Astrocyte (in vitro differentiated cells and primary cell): ENCODE measurements around the gene PSKH1. TPM values are rescaled to one million over a fixed set of nuclear protein-coding genes. Genes with fewer than 3 reads are reported as not detected.

ENCODE experiments used
- DNase-seq: peaks from one replicate; pipeline ENCODE4 v3.0.0-alpha.2; 2010; ENCODE audit warnings: low read depth
- FAIRE-seq: peaks from 2 replicates; lab custom pipeline; 2011; peaks lifted over from hg19 to GRCh38; lab: Jason Lieb, UNC
- H2AFZ ChIP-seq: 2 replicates; pipeline ENCODE4 v1.6.0; 2012; ENCODE audit warnings: low read depth, low read length, inconsistent platforms
- H3K27ac ChIP-seq: 2 replicates; pipeline ENCODE4 v1.5.1; 2011; ENCODE audit warnings: low read depth, low read length, inconsistent platforms
- H3K27me3 ChIP-seq: 2 replicates; pipeline ENCODE4 v1.6.0; 2011; ENCODE audit warnings: low read length, inconsistent platforms; ENCODE audit not compliant: insufficient read depth
- H3K36me3 ChIP-seq: 2 replicates; pipeline ENCODE4 v1.5.1; 2011; ENCODE audit warnings: low read length, inconsistent platforms; ENCODE audit not compliant: insufficient read depth
- H3K4me1 ChIP-seq: 2 replicates; pipeline ENCODE4 v1.5.1; 2011; ENCODE audit warnings: low read length, inconsistent platforms; ENCODE audit not compliant: insufficient read depth
- H3K4me2 ChIP-seq: 2 replicates; pipeline ENCODE4 v1.6.0; 2012; ENCODE audit warnings: low read length, inconsistent platforms
- H3K4me3 ChIP-seq: 2 replicates; pipeline ENCODE4 v1.5.1; 2011; ENCODE audit warnings: low read depth, mild to moderate bottlenecking, low read length, inconsistent platforms; ENCODE audit not compliant: insufficient read depth
- H3K79me2 ChIP-seq: 2 replicates; pipeline ENCODE4 v1.6.0; 2012; ENCODE audit warnings: mild to moderate bottlenecking, low read length, inconsistent platforms; ENCODE audit not compliant: insufficient read depth
- H3K9ac ChIP-seq: 2 replicates; pipeline ENCODE4 v1.6.0; 2012; ENCODE audit warnings: mild to moderate bottlenecking, low read length, inconsistent platforms
- H3K9me3 ChIP-seq: 2 replicates; pipeline ENCODE4 v1.5.1; 2012; ENCODE audit warnings: low read depth, mild to moderate bottlenecking, low read length, inconsistent platforms; ENCODE audit not compliant: insufficient read depth
- H4K20me1 ChIP-seq: 2 replicates; pipeline ENCODE4 v1.6.0; 2012; ENCODE audit warnings: low read length, inconsistent platforms; ENCODE audit not compliant: insufficient read depth
- H3K27ac Mint-ChIP-seq: one replicate; pipeline ENCODE4 v1.8.0; 2021; ENCODE audit warnings: mild to moderate bottlenecking, mixed read lengths; ENCODE audit not compliant: unreplicated experiment
- H3K27me3 Mint-ChIP-seq: one replicate; pipeline ENCODE4 v1.8.0; 2021; ENCODE audit warnings: low read depth, mixed read lengths; ENCODE audit not compliant: unreplicated experiment
- H3K36me3 Mint-ChIP-seq: one replicate; pipeline ENCODE4 v1.8.0; 2021; ENCODE audit warnings: low read depth, mixed read lengths; ENCODE audit not compliant: unreplicated experiment
- H3K4me1 Mint-ChIP-seq: one replicate; pipeline ENCODE4 v1.8.0; 2021; ENCODE audit warnings: low read depth, mixed read lengths; ENCODE audit not compliant: unreplicated experiment
- H3K4me3 Mint-ChIP-seq: one replicate; pipeline ENCODE4 v1.8.0; 2021; ENCODE audit warnings: mild to moderate bottlenecking, moderate library complexity, mixed read lengths; ENCODE audit not compliant: unreplicated experiment
- H3K9me3 Mint-ChIP-seq: one replicate; pipeline ENCODE4 v1.8.0; 2021; ENCODE audit warnings: mild to moderate bottlenecking, mixed read lengths; ENCODE audit not compliant: unreplicated experiment
- CTCF ChIP-seq: IDR thresholded peaks from 2 replicates; pipeline ENCODE4 v1.5.1; 2011; ENCODE audit warnings: low read depth, mild to moderate bottlenecking, inconsistent platforms, low read length, moderate library complexity; ENCODE audit not compliant: insufficient read depth
- EZH2 ChIP-seq: IDR thresholded peaks from 2 replicates; pipeline ENCODE4 v1.6.1; 2012; ENCODE audit warnings: mild to moderate bottlenecking, low read length, inconsistent platforms; ENCODE audit not compliant: insufficient read depth
- total RNA-seq: library from RNA; stranded (reverse); gene quantifications from 2 replicates; pipeline ENCODE4 v1.2.1, GENCODE V29; 2021

PSKH1 gene
- total RNA-seq, 1 donor from 2014 or later = 27.3 TPM

- H3K36me3 Mint-ChIP-seq = peaks cover 26% of the 10 kb centered on the region
- Histone ChIP-seq H3K4me2 (no peak overlapping the region), H2AFZ (no peak overlapping the region), H3K27me3 (no peaks in the 10 kb centered on the region), H4K20me1 (peaks cover 96% of the 10 kb centered on the region), H3K9ac (no peak overlapping the region), H3K27ac (no peak overlapping the region), H3K9me3 (no peaks in the 10 kb centered on the region), H3K79me2 (peaks cover 98% of the 10 kb centered on the region), H3K4me3 (no peak overlapping the region), H3K36me3 (peaks cover 34% of the 10 kb centered on the region), H3K4me1 (peaks cover 45% of the 10 kb centered on the region)
- H3K4me1 Mint-ChIP-seq = peaks cover 29% of the 10 kb centered on the region
- no peak overlapping the region for H3K4me3 Mint-ChIP-seq
- DNase-seq = no peak
- TF ChIP-seq EZH2 (no peak), CTCF (no peak)
- no peak for FAIRE-seq
- no peaks in the 10 kb centered on the region for H3K27me3 Mint-ChIP-seq
- no peaks in the 10 kb centered on the region for H3K9me3 Mint-ChIP-seq
- no peak overlapping the region for H3K27ac Mint-ChIP-seq
These were observed 70.2 kb downstream of the PSKH1 start for GRCh38 chr16:67963292-67963661.

- Mint-ChIP-seq H3K4me1 (peaks cover 29% of the 10 kb centered on the region), H3K4me3 (no peak overlapping the region), H3K27ac (no peak overlapping the region), H3K9me3 (no peaks in the 10 kb centered on the region), H3K27me3 (no peaks in the 10 kb centered on the region), H3K36me3 (peaks cover 21% of the 10 kb centered on the region)
- Histone ChIP-seq H3K27me3 (no peaks in the 10 kb centered on the region), H3K4me2 (peak overlapping the region; percentile 25), H2AFZ (no peak overlapping the region), H3K27ac (no peak overlapping the region), H3K4me3 (no peak overlapping the region), H3K9ac (no peak overlapping the region), H3K79me2 (peaks cover 94% of the 10 kb centered on the region), H3K9me3 (no peaks in the 10 kb centered on the region), H3K4me1 (peaks cover 48% of the 10 kb centered on the region), H3K36me3 (peaks cover 29% of the 10 kb centered on the region), H4K20me1 (peaks cover 91% of the 10 kb centered on the region)
- TF ChIP-seq CTCF = no peak
- DNase-seq (no peak), FAIRE-seq (no peak)
These were observed 70.7 kb downstream of the PSKH1 start for GRCh38 chr16:67963662-67964321.

- peaks cover 48% of the 10 kb centered on the region for H3K4me1 ChIP-seq
These were observed 71.5 kb downstream of the PSKH1 start for GRCh38 chr16:67964477-67965131.

More at GRCh38 chr16:67964477-67965131, 71.5 kb downstream of the PSKH1 start:
- FAIRE-seq = no peak
- H3K36me3 Mint-ChIP-seq = peaks cover 19% of the 10 kb centered on the region
- Histone ChIP-seq H3K79me2 (peaks cover 86% of the 10 kb centered on the region), H3K4me3 (no peak overlapping the region), H2AFZ (no peak overlapping the region), H3K4me2 (peak overlapping the region; percentile 25), H4K20me1 (peaks cover 83% of the 10 kb centered on the region), H3K27ac (no peak overlapping the region), H3K9me3 (no peaks in the 10 kb centered on the region), H3K36me3 (peaks cover 25% of the 10 kb centered on the region), H3K27me3 (no peaks in the 10 kb centered on the region), H3K9ac (no peak overlapping the region)
- DNase-seq = no peak
- H3K9me3 Mint-ChIP-seq = no peaks in the 10 kb centered on the region
- H3K27ac Mint-ChIP-seq = peak overlapping the region; percentile 43
- peaks cover 28% of the 10 kb centered on the region for H3K4me1 Mint-ChIP-seq
- TF ChIP-seq CTCF = no peak
- TF ChIP-seq EZH2 = no peak
- H3K4me3 Mint-ChIP-seq = peak overlapping the region; percentile 23
- H3K27me3 Mint-ChIP-seq = peaks cover under 1% of the 10 kb centered on the region
